Gastrocnemius medialis (tissue), 4 donors: ENCODE results near the gene FDPS.
"Not testable (repeated sequence)": the region's sequence is repeated elsewhere in the genome, so short reads cannot be mapped to it uniquely, and the experiment has no call there.

Experiments
- CTCF ChIP-seq, 5 experiments: fragments of 450-650 bp in 3 of 5; fragments of 200-600 bp in 2 of 5; sonication (generic) in 2 of 5; IDR thresholded peaks in 4 of 5; conservative IDR thresholded peaks in 1 of 5; 1 replicate in 4 of 5; 2 replicates in 1 of 5; pipeline ENCODE4 v1.5.1; 2016 to 2019; ENCODE audit warnings: antibody characterized with exemption in 5 of 5, mild to moderate bottlenecking in 3 of 5, moderate library complexity in 3 of 5
- POLR2A ChIP-seq, 2 donors: fragments of 450-650 bp; IDR thresholded peaks; one replicate each; pipeline ENCODE4 v1.6.1; 2017; ENCODE audit warnings: antibody characterized with exemption in 2 of 2, mild to moderate bottlenecking in 2 of 2, moderate library complexity in 2 of 2

GRCh38 chr1:155328856-155329255 is 20.2 kb downstream of the FDPS start:
- not testable (repeated sequence) for TF ChIP-seq CTCF (IDR thresholded peaks at IDR 0.05 in 4 of 5, conservative IDR thresholded peaks at IDR 0.05 in 1 of 5); POLR2A (IDR thresholded peaks at IDR 0.05)
